HG02852 (cell line): ENCODE data around the gene SRGAP1.

ENCODE experiments used
- ATAC-seq: cut with Tn5 transposase; IDR thresholded peaks from one replicate; pipeline ENCODE4 v1.9.1; 2021; ENCODE audit warnings: mild to moderate bottlenecking, moderate library complexity; ENCODE audit not compliant: unreplicated experiment

Gene SRGAP1

GRCh38 chr12:63931703-63932102, 87.2 kb downstream of the SRGAP1 start:
- ATAC-seq = no peak

GRCh38 chr12:63934936-63935335, 90.4 kb downstream of the SRGAP1 start:
- no peak for ATAC-seq

- no peak for ATAC-seq
Measured at GRCh38 chr12:63935361-63935760, 90.9 kb downstream of the SRGAP1 start.

- ATAC-seq = no peak
Measured at GRCh38 chr12:63937378-63938316, 93.1 kb downstream of the SRGAP1 start.

GRCh38 chr12:63940310-63941005, 96.0 kb downstream of the SRGAP1 start:
- ATAC-seq = no peak

GRCh38 chr12:63941166-63941800, 96.8 kb downstream of the SRGAP1 start:
- ATAC-seq = no peak

- ATAC-seq = no peak
Measured at GRCh38 chr12:63941879-63942278, 97.4 kb downstream of the SRGAP1 start.

- no peak for ATAC-seq
Measured at GRCh38 chr12:63942464-63943241, 98.2 kb downstream of the SRGAP1 start.

GRCh38 chr12:63944034-63944579, 99.6 kb downstream of the SRGAP1 start:
- no peak for ATAC-seq

- no peak for ATAC-seq
Measured at GRCh38 chr12:63944586-63945228, 100.2 kb downstream of the SRGAP1 start.

- no peak for ATAC-seq
Measured at GRCh38 chr12:63945777-63946176, 101.3 kb downstream of the SRGAP1 start.

GRCh38 chr12:63948211-63948610, 103.7 kb downstream of the SRGAP1 start:
- no peak for ATAC-seq

GRCh38 chr12:63949902-63950301, 105.4 kb downstream of the SRGAP1 start:
- ATAC-seq = no peak

- no peak for ATAC-seq
Measured at GRCh38 chr12:63952995-63953394, 108.5 kb downstream of the SRGAP1 start.

- no peak for ATAC-seq
Measured at GRCh38 chr12:63955831-63956666, 111.5 kb downstream of the SRGAP1 start.

GRCh38 chr12:63957496-63957895, 113.0 kb downstream of the SRGAP1 start:
- ATAC-seq = no peak

GRCh38 chr12:63958876-63959580, 114.5 kb downstream of the SRGAP1 start:
- no peak for ATAC-seq

- ATAC-seq = no peak
Measured at GRCh38 chr12:63961048-63961447, 116.5 kb downstream of the SRGAP1 start.

GRCh38 chr12:63961543-63961942, 117.0 kb downstream of the SRGAP1 start:
- ATAC-seq = no peak
